Brain pericyte (primary cell): ENCODE measurements around the gene TAS1R1.

ENCODE experiments used
- DNase-seq: peaks from one replicate; pipeline ENCODE4 v3.0.0-alpha.2; 2012; ENCODE audit warnings: low read depth, low spot score

Gene TAS1R1

DNA sequence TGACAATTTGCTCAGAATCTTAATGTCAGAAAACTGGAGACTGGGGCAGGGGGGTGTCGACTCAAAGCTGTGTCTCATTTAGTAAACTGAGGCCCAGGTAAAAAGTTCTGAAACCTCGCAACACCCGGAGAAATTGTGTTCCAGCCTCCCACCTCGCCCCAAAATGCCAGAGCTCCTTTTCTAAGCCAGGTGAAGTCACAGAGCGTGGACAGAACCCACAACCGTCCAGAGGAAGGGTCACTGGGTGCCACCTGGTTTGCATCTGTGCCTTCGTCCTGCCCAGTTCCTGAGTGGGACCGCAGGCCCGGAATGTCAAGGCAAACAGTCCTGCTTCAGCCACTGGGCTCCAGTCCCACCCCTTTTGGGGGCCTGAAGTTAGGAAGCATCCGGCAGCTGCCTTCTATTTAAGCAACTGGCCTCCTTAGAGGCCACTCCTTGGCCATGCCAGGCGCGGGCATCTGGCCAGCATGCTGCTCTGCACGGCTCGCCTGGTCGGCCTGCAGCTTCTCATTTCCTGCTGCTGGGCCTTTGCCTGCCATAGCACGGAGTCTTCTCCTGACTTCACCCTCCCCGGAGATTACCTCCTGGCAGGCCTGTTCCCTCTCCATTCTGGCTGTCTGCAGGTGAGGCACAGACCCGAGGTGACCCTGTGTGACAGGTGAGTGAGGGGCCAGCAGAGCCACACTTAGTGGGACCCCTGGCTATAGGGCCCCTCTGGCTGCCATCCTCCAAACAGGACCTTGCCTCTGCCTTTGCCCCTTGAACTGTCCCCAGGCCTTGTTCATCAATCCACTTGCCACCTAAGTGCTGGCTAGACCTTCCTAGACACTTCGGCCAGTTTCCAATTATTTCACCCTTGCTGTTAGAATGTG lies at the start of gene TAS1R1:
TSS of gene TAS1R1 (plus strand) at position 401 of the 872 bp plus-strand sequence. CDS start at position 468, 67 bp downstream.
- no peak for DNase-seq

DNA sequence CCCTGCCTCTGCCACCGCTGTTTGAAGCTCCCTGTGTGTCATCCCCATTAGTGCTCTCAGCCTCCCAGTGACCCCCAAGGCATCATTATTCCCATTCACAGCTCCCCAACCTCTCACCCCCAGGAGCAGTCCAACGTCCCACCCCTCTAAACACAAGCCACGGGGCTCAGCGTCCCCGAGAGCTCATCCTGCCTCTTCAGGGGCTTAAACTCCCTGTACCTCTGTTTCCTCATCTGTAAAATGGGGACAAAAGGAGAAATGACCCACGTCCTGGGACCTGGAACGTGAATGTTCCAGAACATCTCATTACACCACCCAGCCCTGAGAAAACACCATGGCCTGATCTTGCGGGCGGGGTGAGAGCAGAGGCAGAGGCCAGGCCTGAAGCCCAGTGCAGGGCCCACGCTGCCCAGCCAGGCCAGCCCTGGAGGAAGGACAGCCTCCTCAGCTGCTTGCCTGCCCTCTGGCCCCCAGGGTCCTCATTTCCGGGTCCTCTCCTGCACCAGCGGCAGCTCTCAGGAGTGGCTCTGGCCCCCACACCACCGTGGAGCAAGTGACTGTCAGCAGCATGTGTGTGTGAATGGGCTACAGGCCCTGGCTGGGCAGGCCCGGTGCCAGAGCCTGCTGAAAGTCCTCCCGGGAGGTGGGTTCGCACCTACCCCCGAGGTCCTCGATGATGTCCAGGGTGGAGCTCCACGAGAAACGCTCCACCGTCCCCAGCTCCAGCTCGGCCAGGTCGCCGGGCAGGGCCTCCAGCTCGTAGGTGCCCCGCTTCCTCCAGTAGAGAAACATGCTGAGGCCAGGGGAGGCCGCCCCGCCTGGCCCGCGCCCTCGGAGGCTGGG lies 49.5 kb upstream of the TAS1R1 start:
- DNase-seq = no peak

GRCh38 chr1:6506210-6507036 lies 48.7 kb upstream of the TAS1R1 start:
- no peak for DNase-seq

GRCh38 chr1:6507037-6507428 lies 48.1 kb upstream of the TAS1R1 start:
- no peak for DNase-seq

- DNase-seq = no peak
Observed at GRCh38 chr1:6507461-6507911, 47.6 kb upstream of the TAS1R1 start.

- DNase-seq = no peak
Observed at GRCh38 chr1:6508154-6508815, 46.8 kb upstream of the TAS1R1 start.

DNA sequence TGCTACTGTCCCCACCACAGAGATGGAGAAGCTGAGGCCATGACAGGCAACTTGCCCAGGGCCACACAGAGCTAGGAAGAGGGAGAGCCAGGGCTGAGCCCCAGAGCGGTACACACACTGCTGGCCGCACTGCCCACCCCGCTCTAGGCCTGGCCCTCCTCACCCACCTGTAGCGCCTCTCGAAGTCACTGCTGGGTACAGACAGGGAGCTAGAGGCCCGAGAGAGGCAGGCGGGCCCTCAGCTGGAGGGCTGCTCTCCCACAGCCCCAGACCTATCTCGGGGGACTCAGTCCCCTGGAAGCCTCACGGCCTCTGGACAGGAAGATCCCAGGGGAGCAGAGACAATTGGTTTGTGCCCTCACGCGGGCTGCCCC lies 46.3 kb upstream of the TAS1R1 start:
- DNase-seq = no peak

DNA sequence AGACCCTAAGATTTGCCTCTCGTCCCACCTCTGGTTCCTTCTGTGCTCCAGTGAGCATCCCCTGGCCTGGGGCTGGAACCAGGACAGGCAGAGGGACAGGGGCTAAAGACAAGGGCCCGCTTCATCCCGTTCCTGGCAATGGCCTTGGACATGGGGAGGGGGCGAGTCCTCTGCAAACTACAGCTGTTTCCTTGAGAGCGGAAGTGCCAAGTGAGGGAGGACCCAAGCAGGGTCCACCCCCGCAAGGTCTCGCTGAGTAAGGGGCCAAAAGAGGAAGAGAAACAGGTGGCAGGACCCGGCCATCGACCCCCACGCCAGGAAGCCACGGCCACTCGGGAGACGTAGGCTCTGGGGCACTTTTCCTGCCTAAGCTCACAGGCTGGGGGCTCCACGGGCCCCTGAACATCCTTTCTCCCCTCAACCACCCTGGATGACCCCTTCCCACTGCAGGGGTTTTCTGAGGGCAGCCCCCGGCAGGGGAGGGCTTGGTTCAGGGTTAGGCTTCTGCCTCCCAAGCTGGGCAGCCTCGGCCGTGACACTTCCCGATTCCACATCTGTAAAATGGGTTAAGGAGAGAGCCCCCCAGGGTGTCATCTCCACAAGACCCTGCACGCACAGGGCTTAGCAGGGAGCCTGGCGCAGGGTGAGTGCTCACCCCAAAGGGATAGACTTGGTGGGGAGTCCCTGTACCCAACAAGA lies 45.7 kb upstream of the TAS1R1 start:
- DNase-seq = no peak

GRCh38 chr1:6509919-6510291 lies 45.2 kb upstream of the TAS1R1 start:
- DNase-seq = no peak

DNA sequence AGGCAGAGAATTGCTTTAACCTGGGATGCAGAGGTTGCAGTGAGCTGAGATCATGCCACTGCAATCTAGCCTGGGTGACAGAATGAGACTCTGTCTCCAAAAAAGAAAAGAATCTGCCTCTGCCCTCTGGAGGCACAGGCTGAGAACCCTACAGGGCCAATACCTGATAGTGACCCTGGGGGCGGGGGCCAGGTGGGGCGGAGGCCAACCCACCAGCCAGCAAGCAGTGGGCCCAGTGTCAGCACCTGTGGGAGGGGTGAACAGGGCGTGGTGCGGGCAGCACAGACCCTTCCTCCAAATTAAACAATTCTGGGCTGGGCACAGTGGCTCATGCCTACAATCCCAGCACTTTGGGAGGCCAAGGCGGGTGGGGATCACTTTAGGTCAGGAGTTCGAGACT lies 44.6 kb upstream of the TAS1R1 start:
- DNase-seq = no peak

- DNase-seq = no peak
Observed at GRCh38 chr1:6511056-6511455, 44.1 kb upstream of the TAS1R1 start.

- DNase-seq = no peak
Observed at GRCh38 chr1:6511561-6512244, 43.4 kb upstream of the TAS1R1 start.

- no peak for DNase-seq
Observed at GRCh38 chr1:6512245-6512907, 42.7 kb upstream of the TAS1R1 start.

DNA sequence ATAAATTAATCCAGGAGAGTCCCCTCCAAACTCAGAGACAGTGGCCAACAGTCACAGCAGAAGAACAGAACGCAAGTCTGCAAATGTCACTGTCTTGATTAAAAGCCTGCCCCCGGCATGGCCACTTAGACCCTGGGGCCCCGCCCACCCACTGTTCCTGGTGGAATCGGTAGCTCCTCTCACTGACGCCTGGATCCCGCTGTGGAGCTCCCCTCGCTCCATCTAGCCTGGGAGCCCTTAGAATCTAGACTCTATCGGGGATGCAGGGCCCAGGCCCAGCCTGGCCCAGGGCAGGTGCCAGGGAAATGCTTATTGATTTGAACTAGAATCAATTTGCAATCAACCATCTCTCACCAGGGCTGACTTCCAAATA lies 42.2 kb upstream of the TAS1R1 start:
- no peak for DNase-seq

DNA sequence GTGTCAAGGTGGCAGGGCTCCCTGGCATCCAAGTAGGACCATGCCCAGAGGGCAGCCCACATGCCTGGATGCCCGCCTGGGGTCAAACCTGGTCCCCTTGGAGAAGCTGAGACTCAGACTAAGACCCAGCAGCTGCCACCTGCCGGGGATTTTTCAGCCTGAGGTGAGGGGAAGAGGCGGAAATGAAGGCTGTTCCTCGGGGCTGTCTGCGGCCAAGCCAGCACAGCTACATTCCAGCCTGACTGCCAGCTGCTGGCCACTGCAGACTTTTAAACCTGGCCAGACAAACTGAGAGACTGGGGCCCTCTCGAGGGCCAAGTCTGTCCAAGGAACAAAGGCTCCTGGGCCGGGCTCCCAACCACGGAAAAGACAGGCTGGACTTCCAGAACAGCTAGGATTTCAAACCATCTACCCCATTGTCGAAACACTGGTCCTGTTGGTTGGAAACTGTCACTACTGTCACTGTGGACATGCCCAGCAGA lies 41.7 kb upstream of the TAS1R1 start:
- DNase-seq = no peak

DNA sequence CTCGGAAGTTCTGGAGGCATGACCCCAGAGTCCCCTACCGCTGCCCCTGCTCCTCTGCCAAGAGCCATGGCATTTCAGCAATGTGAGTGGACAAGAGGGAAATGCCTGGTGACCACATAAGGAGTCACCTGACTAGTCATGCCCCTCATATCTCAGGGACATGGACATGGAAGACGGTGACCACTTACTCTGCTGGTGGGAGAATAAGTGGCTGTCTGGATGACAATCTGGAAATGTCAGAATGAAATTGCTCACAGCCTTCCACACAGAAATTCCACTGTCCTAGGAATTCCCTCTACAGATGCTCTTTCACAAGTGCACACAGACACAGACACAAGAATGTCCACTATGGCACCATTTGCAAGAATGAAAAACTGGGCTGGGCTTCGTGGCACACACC lies 39.3 kb upstream of the TAS1R1 start:
- no peak for DNase-seq

DNA sequence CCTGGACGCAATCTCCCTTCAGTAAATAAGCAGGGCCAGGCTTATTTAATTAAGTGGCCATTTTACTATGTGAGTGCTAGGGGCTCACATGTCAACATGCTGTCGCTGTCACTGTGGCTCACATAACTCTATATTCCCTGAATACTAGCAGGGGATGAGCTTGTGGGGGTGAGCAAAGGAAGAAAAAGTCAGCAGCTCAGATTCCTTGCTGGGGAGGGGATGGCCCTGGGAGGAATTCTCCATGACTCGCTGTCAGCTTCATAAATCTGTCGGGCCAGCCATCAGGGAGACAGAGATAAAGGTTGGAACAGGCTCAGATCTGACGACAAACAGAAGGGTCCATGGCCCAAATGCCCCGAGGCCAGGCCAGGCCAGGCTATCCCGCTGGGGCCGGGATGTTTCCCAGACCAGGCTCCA lies 37.7 kb upstream of the TAS1R1 start:
- no peak for DNase-seq

GRCh38 chr1:6519491-6519934 lies 35.6 kb upstream of the TAS1R1 start:
- no peak for DNase-seq

DNA sequence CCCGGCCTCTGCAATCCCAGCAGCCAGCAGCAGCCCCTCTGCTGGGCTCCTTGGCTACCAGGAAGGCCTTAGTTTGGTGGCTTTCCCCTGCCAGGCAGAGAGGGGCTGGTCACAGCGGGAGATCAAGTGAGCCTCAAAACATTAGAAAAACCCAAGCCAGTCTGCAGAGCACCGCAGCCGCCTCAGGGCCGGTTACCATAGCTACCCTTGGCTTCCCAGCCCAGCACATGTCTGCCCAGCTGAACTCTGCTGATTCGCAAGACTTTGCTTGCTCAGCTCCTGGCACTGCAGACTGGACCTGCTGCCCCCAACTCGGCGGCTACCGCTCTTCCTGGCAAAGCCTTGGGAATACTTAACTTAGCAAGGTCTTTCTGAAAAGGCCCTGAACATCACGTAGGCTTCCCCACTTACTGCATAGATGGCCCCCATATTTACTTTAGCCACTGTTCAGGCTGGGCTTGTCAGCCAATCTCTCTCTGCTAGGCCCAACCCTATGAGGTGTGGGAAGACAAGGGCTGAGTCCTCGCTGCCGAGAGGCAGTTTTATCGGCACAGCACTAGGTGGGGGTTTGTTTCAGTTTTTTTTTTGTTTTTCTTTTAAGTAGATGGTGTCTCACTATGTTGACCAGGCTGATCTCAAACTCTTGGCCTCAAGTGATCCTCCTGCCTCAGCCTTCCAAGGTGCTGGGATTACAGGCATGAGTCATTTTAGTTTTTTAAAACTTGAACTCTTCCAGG lies 35.0 kb upstream of the TAS1R1 start:
- peak; percentile 52 for DNase-seq
